NCI-H187 treated with DMSO at 0.1 percent for 48 hours (cell line): Measurements from ENCODE around the gene NECTIN1.

Experiments
- DNase-seq: peaks from one replicate; lab custom pipeline; 2025; lab: John Stamatoyannopoulos, UW

NECTIN1 gene

DNA sequence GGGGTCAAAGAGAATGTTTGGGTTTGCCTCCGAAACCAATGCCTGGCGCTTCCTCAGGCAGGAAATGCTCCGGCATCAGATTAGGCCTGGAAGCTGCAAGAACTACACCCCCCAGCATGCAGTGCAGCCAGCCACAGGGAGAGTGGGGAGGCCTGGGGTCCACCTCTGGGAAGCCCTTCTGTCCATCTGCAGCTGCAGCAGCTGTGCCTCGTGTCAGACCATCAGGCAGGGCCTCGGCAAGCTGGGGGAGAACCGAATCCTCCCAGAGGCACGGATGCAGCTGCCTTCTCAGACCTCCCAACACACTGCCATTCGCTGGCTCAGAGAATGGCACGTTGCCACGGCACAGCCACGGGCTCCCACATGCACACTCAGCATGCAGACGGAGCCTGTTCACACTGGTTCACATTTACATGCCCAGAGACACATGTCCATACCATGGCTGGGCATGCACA lies 57.4 kb downstream of the NECTIN1 start:
- DNase-seq: no peak

DNA sequence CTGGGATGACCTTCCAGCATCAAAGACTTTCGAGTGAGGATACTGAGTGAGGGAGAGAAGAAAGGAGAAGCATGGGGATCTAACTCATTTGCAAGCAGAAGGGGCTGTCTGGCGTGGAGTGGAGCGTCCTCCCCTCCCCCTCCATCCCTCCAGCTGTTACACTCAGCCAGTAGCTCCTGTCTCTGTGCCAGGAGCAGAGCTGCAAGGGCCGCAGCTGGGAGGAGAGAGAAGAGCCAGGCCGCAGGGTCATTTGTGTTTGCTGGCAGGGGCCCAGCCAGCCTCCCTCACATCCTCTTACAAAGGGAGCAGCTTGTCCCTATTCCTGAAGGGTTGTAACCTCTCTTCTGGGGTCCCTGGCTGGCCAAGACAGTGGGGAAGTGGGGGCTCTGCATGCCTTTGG lies 57.9 kb downstream of the NECTIN1 start:
- no peak for DNase-seq

DNA sequence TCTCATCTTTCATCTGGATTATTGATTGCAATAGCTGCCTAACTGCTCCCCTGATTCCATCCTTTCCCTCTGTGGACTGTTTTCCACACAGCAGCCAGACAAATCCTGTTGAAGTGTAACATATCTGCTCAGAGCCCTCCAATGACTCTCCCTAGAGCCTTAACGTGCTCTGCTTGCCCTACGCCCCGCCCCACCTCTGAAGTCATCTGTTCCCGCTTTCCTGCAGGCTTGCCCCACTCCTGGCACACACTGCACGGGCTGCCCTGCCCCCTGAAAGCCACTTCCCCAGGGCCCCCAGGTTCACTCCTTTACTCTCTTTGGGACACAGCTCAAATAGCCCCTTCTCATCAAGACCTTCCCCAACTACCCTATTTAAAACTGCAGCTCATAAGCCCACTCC lies 59.5 kb downstream of the NECTIN1 start:
- no peak for DNase-seq

DNA sequence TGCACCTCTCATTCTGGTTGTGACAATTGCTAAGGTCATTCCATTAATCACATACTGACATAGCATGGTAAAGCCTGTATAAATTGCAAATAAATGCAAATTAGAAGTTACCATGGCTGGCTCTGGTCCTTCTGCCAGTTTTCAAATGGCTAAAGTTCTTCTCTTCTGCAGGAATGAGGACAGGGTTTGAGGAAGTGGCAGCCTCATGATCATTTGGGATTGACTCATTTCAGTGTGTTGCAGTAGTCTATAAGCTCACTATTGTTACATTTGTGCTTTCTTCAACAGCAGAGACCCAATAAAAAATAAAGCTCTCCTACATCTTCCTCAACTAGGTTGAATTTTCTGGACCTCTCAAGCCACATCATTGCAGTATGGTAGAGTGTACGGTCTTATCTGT lies 60.3 kb downstream of the NECTIN1 start:
- no peak for DNase-seq

DNA sequence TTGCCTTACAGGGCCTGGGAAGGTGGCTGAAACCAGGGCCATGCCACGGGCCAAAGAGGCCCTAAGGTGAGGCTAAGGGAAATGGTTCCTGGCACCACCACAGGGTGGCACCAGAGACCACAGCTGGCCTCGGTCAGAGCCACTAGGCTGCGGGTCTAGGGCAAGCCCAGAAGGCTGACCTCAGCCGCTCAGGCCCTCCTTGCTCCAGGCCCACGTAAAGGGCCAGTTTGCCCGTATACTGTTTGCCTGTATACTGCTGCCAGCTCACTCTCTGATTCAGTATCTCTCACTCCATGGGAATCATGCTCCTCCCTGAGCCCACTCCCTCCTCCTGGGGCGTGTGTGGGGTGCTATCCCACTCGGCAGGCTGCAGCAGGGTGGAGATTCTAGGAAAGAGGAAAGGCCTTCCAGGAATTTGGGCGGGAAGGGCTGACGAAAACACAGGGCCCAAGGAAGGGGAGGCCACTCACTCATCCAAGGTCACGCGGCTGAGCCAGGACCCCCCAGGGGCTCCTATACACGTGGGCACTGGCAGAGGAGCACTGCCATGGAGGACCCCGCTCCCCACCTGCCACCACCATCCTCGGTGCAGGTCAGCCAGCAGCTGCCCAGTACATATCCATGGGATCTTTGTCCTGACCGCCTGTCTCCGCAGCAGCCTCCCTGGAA lies 62.4 kb downstream of the NECTIN1 start:
- no peak for DNase-seq

DNA sequence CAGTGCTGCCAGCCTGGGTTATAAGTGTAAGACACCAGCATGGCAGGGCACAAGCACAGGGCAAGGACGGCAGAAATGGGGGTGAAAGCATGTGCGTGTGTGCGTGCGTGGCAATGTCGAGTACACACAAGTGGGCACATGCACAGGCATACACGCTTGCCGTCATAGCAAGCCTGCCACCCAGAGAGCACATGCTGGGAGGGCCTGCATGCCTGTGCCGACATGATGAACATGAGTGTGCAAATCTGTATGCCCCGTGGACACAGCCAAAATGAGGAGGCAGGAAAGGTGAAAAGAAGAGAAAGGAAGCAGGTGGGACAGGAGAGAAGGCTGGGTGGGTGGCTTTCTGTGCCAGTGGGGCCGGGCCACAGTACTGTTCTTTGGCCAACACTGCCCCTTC lies 62.9 kb downstream of the NECTIN1 start:
- no peak for DNase-seq

DNA sequence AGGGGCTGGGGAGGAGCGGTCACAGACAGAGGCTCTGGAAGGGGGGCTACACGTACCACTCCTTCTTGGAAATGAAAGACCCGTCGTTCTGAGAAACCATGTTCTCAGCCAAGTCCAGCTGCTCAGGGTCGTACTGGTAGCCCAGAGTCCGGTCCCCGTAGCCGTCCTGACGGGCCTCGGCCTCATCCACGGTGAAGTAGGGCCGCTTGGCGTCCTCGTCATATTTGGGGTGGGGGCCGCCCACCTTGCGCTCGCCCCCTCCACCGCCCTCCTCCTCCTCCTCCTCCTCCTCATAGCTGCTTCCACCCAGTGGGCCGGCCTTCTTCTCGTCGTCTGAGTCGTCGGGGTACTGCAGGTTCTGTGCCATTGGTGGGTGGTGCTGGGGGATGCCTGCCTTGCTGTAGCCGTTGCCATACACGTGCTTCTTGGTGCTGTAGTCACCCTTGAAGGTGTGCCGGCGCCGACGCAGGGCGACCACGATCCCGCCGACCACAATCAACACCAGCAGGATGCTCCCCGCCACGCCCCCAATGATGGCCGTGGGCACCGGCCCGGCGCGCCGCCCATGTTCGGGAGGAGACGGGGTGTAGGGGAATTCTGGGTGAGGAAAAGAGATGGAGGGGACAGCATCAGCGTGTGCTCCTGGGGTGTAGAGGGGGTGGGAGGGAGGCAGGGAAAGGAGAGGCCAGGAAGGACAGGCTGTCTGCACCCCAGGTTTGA lies 64.1 kb downstream of the NECTIN1 start:
- no peak for DNase-seq

DNA sequence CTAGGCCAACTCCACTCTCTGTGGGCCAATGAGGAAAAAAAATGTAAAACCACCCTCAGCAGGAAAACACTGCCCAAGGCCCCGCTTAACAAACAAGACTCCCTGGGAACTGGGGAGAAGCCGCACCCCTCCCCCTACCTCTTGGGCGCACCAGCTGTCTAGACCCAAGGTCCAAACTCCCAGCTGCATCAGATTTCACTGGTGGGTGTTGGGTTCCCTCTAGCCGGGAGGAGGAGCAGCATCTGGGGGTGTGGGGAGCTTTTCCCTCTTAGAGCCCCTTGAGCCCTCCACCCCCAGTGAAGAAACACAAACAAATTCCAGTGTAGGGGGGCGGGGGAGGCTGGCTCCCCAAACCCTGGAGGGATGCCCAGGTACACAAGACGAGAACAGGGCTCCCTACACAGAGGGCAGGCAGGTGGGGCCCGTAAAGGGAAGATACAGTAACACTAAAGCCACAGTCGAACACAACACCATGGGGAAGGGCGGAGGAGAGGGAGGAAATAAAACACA lies 64.9 kb downstream of the NECTIN1 start:
- DNase-seq: no peak

DNA sequence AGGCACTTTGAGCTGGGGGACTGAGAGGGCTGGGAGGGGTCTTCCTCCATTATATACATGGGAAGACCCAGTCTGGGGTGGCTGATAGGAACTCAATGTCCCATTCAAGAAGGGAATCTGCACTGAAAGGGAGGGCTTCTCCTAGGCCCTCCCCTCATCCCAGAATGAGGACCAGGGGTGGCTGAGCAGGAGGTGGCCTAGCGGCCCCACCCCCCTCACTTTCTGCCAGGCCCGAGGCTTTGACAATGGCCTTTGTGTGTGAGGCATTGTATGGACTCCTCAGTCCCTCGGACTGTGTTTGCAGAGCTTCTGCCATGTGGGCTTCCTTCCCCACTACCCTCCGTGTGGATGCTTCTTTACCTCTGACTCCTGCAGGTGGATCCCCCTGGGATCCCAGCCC lies 65.7 kb downstream of the NECTIN1 start:
- DNase-seq: no peak

DNA sequence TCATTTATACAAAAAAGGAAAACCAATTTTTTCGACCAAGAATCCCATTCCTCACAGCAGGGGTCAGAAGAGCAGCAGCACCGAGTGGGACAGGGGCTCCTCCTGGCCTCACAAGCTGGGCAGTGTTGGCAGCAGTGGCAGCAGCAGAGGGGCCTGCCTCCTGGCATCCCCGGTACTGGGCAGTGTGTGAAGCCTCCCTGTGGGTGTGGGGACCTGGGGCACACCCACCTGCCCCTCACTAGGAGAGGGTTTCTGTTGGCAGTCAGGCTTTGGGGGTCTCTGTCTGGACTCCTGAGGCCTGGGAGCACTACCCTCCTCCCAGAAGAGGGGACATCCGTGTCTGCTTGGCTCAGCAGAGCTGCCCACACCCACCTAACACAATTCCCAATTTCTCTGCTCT lies 67.8 kb downstream of the NECTIN1 start:
- DNase-seq: no peak

DNA sequence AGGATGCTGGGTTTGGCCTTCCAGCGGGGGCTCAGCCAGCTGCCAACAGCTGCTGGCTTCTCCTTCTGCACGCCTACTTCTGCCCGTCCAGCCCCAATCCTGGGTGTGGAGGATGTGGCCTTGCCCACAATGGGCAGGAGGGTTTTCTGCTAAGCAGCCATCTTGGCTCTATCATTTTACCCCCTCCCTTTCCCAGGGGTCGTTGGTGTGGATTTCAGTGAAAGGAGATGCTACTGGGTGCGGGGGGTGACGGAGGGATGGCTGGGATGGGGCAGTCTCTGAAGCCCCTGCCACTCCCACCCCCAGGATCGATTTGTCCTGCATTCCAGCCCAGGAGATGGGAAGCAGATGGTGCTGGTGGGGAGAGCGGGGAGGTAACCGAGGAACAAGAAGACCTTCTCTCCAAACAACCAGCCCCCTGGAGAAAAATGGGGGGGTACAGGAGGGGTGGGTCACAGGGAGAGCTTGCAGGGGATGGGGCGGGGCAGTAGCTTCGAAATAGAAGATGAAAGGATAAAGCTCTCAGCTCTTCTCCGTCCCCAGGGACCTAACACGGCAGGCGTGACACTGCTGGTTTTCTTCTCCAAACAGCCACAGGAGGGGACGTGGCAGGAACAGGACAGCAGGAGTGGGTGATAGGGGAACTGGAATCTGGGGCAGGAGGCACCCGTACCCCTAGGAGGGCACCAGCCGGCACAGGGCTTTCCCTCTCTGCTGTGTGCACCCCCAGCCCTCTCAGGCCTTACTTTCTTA lies 68.9 kb downstream of the NECTIN1 start:
- DNase-seq: no peak

DNA sequence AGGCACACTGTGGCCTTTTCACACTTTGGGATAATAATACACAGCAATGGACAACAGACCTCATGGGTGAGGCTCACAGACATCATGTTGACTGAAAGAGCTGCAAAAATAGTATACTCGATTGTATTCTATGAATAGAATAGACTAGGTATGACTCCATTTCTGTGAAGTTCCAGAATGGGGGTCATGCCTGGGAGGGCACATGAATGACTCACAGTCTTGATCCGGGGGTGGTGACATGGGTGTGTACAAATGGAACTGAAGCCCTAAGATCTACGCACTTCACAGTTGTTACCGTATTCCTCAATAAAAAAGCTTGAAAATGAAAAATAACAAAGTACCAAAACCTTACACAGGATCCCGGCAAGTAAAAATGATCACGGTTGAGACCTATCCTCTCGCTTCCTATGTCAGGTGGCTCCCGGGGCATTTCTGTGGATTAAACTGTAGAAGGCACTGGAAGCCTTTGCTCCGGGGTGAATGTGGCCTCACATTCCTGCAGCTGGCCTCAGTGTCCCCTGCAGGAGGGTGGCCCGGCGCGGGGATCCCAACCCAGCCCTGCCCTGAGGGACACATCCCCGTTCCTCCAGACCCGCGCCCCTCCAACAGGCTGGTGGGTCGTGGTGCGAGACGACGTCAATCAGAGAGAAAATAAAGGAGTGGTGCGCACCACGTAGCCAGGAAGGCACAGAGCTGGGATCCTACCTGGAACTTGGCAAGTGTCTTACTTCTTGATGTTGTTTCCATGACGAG lies 75.9 kb downstream of the NECTIN1 start:
- DNase-seq: no peak

DNA sequence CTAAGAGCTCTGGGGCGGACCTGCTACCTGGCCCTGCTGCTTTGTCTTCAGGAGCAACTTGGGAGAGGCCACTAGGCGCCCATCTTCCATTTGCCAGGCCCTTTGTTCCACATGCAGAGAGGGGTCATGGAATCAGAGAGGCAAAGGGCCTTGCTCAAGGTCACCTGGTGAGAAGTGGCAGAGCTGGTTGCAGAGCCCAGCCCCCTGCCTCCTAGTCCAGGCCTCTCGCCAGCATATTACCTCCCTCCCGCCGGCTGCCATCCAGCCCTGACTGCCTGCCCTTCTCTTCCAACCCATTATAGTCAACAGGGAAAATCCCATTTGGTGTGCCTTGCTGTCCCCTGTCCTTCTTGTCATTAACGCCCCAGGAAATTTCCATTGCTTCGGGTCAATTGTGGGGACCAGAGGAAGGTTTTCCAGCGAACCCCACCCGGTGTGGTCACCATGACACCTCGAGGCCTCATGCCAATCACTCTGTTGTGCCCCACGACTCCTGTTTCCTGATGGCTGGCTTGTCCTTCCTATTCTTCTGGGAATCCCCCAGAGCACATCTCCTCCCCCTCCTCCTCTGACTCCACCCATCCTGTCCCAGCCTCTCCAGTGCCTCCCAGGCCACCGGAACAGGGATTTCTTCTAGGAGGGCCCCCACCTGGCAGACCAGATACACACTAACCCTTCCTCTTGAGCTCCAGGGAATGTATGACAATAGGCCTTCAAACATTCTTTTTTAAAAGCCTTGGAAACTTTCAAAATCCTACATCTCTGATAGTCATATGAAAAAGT lies 77.0 kb downstream of the NECTIN1 start:
- DNase-seq: no peak

DNA sequence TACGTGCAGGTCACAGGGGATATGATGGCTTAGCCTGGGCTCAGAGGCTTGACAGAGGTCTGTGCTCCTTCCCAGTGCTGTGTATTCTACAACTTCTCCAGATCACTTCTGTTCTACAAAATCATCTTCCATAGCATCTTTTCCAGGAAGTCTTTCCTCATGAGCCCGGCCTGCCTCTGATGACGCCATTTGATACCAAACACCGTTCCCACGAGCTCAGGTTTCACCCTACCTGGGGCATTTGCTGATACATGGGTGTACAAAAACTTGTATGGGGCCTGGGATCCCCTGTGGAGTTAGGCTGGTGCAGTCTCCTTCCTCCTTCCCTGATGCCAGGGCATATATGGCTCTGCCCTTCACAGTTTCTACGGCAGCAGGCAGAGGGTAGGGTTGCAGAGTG lies 78.7 kb downstream of the NECTIN1 start:
- no peak for DNase-seq

DNA sequence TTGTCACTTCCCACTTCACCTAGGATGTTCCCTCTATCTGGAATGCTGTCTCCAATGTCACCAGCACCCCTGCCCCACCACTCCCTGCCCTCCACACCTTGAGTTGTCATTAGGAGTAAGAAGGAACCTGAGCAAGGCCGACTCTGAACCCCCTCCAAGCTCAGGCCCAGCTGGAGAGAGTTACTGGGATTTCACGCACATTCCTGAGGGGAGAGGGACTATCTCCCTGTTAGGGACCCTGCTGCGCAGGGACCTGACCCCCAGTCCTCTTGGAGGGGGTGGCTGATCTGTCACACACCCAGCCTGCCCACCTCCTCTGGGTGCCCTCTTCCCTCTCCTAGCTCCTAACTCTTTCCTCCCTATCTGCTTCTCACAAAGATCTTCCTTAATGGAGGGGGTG lies 81.7 kb downstream of the NECTIN1 start:
- DNase-seq: no peak

DNA sequence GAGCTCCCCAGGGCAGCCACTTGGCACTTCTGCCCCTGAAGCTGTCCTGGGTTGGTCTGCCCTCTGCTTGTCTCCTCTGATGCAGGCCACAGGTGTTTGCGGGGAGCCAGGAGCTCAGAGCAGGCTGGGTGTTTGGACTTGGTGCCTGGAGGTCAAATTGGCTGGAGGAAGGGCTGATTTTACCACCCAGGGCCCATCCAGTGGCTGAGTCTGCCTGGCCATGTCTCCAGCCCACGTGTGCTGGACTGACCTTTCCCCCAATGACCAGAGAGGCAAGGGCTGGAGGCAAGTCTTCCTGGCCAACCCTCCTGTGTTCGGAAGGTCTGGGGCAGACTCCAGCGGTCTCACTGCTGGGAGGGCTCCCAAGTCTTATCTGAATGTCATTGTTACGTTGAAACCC lies 84.0 kb downstream of the NECTIN1 start:
- DNase-seq: no peak

DNA sequence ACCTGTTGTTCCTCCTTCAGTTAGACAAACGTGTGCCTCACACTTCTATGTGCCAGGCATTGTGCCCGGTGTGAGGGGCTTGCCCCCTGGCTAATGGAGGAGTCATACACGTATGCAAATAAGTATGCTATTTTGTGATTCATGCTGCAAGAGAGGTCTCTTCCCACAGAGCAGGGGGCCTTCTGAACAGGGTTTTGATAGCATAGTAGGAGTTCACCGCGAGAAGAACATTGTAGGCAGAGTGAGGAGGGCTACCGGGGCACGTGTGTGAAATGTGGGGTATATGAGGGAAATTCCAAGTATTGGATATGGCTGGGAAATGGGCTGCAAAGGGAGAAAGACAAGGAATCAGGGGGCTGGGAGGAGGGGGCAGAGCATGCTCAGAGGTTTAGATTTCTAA lies 84.5 kb downstream of the NECTIN1 start:
- DNase-seq: no peak

DNA sequence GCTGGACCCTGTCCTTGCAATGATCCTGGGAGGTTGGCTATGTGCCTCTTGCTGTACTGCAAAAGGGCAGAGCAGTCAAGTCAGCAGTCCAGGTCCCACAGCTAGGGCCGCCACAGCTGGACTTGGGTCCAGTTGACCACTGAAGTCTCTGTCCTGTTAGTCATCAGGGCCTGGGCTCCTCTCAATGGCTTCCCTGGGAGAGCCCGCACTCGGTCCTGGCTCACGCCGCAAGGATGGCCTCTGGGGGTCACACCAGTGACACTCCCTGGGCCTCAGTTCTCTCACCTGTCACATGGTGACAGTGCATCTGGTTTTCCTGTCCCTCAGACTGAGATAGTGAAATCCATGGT lies 85.1 kb downstream of the NECTIN1 start:
- no peak for DNase-seq

DNA sequence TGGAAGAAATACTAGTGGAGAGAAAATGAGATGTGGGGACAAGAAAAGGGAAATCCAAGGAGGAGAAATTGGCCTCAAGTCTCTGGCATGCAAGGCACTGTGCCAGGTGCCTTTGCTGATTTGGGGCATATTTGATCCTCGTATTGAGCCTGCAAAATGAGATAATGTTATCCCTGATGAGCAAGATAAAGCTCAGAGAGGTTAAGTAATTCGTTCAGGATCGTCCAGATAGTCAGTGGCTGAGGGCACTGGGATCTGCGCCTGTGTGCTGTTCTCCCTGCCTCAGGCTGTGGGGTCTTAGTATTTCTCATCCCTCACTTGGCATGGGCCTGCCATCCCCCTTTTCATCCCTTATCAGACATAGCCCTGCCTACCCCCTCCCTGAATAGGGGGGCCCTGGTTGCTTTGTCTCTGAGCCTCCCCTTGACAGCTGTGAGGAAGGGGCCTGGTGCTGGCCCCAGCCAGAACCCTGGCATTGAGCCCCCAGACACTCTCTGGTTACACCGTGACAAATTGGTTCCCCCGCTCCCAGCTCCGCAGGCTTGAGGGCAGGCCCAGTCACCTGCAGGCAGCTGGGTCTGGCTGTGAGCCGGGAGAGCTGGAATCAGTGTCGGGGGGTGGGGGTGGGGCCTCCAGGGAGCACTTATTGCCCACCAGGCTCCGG lies 85.7 kb downstream of the NECTIN1 start:
- DNase-seq: no peak

DNA sequence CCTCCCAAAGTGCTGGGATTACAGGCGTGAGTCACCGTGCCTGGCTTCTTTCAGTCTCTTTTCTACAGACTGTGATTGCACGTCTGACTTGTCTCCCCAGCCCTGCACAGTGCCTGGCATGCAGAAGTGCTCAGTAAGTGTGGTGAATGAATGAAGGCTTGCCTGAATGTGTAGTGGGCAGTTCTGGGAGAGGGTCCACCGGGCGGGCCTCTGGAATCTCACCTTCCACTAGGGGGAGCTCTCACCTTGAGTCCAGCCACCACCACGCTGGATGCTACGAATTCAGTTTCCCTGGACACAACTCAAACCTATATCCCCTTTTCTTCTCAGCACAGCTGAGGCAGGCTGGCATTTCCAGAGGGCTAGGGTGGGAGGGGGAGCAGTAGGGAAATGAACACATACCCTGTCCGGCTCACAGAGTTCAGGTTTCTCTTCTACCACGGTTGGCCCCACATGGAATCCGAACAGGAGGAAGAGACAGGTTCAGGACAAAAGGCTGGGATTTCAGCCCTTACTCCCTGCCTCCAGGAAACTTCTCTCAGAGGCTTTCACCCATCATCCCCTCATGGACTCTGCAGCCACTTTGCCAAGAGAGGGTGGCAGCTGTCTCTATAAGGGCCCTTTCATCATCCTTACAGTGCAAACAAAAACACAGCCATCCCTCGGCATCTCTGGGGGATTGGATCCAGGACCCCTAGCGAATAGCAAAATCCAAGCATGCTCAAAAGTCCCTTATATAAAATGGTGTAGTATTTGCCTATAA lies 86.8 kb downstream of the NECTIN1 start:
- no peak for DNase-seq
